Activated T-helper 9 cell treated with anti-CD3 and anti-CD28 coated beads, Interleukin-2, amount 50 U/mL, for 16 hours (primary cell): ENCODE results near the gene FGFR2.

ENCODE experiments used
- DNase-seq: peaks from one replicate; pipeline ENCODE4 v3.0.0-alpha.2; 2020; ENCODE audit warnings: low read depth

FGFR2 gene

GRCh38 chr10:121610798-121611323 lies 12.6 kb upstream of the FGFR2 start:
- no peak for DNase-seq

DNA sequence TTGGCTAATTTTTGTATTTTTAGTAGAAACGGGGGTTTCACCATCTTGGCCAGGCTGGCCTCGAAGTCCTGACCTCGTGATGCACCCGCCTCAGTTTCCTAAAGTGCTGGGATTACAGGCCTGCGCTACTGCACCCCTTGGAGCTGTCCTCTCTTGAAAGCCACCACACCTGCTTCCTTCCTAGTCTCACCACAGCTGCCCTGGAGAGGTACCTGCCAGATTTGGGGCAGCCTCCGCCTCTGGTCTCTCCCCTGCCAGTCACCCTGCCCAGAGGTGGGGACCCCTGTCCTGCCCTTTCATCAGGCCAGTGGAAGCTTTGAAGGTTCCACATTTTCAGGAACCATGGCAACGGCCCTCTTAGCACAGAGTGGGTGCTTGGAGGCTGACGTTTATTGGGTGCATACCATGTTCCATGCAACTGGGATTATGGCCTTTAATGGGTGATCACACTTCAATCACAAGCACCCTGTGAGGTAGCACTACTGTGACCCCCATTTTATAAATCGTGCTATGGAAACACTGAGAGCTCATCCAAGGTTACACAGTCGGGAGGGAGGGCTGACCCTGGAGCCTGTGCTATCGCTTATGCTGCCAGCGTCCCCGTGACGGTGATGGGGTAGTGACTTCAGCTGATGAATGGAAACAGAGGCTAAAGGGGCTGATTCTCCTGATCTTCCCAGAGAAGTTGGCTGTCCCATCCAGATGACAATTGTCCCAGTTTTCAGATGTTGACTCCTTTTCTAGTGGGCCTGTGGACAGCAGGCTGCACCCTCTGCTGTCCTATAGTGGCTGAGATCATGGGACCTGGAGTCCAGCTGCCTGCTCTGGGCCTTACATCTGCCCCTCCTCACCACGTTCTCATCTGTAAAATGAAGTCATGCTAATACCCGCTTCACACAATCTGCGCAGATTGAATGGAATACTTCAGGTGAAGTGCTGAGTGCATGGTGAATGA lies 11.5 kb upstream of the FGFR2 start:
- no peak for DNase-seq

DNA sequence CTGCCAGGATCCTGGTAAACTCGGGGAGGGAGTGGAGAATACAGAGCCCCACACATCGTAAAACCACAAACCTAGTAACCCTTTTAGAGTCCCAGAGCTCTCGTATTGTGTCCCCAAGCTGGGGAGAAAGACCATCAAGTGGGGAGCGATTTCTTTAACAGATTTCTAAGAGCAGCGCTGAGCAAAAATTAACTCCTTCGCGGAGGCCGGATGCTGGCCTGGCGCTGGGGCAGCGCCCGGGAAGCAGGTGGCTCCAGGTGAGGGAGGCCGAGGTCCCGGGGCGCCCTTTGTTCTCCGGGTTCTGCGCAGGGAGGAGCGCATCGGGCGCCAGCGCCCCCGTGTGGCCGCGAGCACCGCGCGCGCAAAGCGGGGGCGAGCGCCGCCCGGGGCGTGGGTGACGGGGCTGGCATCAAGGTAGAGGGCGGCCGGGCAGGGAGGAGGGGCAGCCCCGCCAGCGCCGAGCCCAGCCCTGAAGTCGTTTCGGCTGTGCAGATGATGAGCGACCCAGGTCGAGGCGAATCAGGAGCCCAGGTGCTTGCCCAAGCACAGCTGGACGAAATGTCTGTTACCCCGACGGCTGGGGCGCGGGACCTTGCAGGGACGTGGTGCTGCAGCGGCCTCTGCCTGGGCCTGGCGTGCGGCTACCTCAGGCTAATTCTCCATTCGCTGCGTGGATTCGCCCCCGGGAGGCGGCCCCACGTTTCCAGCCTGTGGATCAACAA lies 10.4 kb upstream of the FGFR2 start:
- no peak for DNase-seq

- no peak for DNase-seq
These were observed 9.2 kb upstream of the FGFR2 start for GRCh38 chr10:121607310-121608055.

DNA sequence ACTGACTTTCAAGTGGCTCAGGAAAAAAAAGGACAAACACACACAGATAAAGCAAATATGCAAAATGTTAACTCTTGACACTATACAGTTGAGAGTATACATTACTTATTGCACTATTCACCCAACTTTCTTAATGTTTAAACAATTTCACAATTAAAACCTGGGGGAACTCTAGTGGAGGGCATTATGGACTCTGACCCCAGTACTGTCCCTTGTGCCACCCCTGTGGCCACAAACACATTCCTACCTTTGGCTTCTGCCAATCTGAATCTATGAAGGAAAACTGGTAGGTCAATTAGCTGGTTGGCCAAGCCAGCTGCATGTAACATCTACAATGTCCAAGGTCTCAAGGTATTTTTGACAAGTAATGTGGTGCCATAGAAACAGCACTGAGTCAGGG lies 7.5 kb upstream of the FGFR2 start:
- DNase-seq = no peak

GRCh38 chr10:121601458-121601857 lies 3.2 kb upstream of the FGFR2 start:
- no peak for DNase-seq

DNA sequence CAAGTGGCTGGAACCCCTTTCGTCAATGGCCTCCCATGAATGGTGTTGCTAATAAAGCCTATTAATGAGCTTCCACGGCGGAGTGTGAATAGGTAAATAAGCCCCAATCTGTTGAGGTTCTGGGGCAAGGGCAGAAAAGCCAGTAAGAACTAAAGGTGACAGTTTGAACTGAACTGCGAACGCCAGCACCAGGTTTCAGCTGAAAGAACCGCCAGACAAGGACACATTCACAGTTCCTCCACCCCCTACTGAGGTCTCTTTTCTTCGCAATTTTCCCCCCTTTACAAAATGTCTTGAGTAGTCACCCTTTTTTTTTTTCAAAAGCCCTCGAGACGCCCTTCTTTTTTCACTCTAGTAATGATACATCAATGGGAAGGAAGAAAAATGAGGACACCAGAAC lies 2.4 kb upstream of the FGFR2 start:
- DNase-seq = no peak

DNA sequence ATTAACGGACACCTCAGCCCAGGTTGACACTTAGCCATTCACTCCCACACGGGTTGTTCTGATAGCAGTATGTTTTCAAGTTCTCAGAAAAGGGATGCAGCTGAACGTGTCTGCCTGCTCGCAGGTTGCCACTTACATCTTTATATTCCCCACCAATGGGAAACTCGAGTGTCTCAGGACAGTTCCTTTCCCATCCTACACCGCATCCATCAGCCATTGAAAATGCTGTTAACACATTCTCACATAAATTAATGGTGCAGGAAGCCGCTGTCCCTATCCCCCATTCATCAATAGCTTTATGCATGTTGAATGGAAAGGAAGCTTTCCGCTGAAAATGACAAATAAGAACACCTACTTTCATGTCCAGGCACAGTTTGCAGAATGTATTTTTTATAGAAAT lies 1.7 kb upstream of the FGFR2 start:
- DNase-seq = no peak

- DNase-seq = no peak
These were observed 561 bp downstream of the FGFR2 start for GRCh38 chr10:121597504-121598262.

DNA sequence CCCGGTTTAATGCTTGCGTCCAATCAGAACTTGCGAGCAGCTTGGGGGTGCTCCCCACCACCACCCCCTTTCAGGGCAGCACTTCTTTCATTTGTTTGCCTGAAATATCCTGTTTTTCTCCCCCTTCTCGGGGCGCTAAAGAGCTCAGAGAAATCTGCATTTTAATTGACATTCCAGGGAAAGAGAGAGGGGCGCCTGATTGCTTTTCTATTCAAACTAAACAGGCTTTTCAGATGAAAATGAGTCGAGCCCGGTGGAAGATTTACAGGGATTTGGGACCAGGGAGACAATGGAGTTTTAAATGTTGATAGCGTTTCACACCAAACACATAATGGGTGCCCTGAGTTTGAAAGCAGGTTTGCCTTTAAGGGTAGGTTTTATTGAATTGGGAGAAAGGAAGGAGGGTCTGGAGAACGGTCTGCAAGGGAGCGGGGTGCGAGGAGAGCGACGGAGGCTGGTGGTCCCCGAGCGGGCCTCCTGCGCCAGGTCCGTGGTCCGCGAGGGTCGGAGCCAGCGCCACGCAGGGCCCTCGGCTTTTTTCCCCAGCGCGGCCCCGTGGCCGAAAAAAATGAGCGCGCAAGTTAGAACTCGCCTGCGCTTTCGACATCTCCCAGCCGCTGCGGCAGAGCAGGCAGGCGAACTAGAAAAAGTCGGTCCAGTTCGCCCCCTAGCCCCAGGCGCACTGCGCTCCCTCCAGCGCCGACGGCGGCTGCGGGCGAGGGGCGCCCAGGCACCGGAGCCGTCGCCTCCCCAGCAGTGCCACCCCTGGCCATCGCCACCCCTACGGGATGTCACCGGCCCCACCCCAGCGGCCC lies 1.3 kb downstream of the FGFR2 start:
- DNase-seq = no peak

DNA sequence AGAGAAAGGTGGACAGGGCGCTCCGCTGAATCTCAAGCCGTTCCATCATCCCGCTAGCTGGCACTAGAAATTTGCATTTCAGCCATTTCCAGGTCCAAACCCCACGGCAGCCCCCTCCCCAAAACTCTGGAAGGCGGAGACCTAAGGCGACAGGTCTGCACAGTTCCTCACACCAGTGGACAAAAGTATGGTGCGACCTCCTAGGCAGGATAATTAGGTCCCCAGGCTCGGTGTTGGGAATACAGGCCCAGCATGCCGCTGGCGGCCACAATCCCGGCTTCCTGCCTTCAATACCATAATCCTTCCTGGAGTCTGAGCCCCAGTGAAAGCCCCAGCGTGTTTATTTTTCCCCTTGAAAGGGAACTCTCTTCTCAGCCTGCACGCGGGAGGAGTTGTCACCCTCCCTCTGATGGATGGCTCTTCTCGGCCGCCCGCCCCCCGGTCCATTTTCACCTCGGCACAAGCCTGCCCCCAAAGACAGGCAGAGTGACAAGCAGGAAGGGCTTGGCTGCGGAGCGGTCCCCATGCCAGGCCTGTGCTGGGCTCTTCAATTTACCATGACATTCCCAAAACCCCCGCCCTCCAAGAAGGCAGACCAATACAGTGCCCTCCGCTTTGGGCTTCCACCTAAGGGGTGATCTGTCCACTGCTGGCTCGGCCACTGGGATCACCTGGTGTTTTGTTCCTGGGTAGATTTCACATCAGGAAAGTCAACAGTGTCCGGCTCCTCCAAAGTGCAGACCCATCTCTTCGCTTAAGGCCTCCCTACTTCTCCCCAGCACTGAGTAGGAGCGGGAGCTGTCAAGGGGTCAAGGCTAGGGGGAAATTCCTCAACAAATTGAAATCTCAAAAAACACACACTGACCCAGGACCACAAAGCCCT lies 2.2 kb downstream of the FGFR2 start:
- no peak for DNase-seq

DNA sequence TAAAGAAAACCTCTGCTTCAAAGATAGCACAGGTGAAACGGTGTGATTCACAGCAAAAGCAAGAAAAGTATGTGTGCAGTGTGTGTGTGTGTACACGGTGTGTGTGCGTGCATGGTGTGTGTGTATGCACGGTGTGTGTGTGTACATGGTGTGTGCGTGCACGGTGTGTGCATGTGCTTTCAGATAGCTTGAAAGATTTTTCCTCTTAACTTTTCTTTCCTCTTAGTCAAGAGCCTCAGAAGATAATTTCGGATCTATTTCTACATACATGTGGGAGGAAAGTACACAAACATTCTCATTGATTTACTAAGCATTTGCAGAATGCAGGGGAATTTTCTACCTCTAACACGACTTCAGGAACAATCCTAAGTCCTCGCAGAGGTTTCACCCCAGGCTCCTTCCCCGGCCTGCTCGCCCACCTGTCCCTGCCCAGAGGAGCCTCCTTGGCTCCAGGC lies 2.9 kb downstream of the FGFR2 start:
- DNase-seq = no peak

DNA sequence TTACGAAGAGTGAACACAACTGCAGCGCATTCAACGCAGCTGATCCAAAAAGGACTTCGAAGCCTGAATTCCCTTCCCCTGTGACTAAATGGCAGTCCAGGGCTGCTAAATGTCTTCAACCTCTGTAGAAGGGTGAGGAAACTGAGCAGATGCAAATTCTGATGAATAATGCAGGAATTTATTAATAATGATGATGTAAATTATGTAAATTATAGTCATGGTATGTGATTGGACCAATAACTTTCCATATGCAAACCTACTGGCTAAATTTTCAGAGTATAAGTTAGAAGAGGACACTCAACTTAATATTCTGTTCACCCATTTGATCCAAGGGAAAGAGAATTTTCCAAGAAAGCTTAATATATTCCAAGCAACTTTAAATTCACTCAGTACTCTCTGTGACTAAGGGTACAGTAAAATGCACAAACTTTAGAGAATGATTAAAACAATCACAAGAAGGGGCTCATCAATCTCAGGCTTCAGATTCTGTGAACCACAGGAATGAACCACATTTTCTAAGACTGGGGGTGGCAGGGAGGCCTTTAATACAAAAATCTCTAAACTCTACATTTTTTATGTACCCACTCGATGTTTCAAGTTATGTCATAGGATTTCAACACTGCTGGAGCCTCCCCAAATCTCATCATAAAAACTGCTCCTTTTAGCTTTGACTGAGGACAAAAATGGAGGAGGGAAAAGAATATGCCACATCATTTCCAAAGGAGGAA lies 3.5 kb downstream of the FGFR2 start:
- DNase-seq = no peak

DNA sequence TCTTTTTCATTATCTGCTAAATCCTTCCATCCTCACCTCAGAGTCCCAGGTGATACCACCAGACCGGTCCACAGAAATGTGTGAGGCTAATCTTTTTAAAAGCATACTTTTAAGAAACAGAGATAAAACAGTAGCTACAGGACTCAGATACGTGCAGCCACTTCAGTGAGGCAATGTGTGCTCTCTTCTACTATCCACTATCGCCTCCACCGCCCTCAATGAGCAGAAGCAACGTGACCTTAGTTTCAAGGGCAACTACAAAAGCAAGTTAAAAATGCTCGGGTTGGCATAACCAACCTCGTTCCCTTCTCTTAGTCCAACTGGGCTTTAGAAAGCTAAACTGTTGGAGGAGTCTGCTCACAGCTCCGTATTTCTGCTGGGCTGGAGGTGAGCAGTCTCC lies 4.2 kb downstream of the FGFR2 start:
- no peak for DNase-seq

DNA sequence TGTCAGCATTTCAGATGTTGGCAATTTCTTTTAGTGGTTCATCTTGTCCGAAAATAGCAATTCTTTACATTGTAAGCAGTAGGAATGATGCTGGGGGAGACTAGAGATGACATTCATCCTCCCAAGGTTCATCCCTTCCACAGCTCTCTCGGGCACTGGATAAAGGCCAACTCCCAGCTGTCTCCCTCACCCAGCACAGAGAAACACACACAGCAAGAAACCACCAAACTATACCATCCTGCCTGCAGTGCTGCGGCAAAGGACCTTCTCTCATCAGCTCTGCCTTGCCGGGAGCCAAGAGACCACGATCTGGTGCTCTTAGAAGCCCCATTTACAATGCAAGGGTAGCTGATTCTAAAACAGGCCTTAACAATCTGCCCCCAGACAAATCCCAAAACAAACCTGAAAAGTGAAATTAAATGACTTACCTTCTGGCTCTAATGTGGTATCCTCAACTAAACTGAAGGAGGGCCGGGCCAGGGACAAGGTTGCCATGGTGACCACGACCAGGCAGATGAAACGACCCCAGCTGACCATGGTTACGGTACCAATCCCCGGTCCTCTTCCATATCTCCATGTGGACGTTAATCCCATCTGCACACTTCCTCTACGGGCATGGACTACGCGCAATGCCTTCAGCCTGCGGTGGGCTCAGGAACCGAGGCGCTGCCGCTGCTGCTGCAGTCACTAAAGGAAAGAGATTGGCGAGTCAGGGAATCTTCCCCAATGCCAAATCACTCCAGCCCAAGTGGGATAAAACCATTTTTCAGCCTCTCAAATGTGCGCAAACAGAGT lies 4.8 kb downstream of the FGFR2 start:
- no peak for DNase-seq

- no peak for DNase-seq
These were observed 5.9 kb downstream of the FGFR2 start for GRCh38 chr10:121592155-121592890.

GRCh38 chr10:121591186-121591585 lies 7.1 kb downstream of the FGFR2 start:
- DNase-seq = no peak
